GM12874 (cell line): Measurements from ENCODE around the gene TBCK.

Experiments
- TF ChIP-seq, protein P1 (sequence below): IDR thresholded peaks from 2 replicates; pipeline ENCODE4 v1.5.1; 2011; ENCODE audit warnings: low read depth, mild to moderate bottlenecking, control low read depth, low read length, moderate library complexity; ENCODE audit not compliant: insufficient read depth

Gene TBCK

GRCh38 chr4:106021737-106022410 lies 294.1 kb downstream of the TBCK start:
- TF ChIP-seq, protein P1, sequence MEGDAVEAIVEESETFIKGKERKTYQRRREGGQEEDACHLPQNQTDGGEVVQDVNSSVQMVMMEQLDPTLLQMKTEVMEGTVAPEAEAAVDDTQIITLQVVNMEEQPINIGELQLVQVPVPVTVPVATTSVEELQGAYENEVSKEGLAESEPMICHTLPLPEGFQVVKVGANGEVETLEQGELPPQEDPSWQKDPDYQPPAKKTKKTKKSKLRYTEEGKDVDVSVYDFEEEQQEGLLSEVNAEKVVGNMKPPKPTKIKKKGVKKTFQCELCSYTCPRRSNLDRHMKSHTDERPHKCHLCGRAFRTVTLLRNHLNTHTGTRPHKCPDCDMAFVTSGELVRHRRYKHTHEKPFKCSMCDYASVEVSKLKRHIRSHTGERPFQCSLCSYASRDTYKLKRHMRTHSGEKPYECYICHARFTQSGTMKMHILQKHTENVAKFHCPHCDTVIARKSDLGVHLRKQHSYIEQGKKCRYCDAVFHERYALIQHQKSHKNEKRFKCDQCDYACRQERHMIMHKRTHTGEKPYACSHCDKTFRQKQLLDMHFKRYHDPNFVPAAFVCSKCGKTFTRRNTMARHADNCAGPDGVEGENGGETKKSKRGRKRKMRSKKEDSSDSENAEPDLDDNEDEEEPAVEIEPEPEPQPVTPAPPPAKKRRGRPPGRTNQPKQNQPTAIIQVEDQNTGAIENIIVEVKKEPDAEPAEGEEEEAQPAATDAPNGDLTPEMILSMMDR, result no peak

DNA sequence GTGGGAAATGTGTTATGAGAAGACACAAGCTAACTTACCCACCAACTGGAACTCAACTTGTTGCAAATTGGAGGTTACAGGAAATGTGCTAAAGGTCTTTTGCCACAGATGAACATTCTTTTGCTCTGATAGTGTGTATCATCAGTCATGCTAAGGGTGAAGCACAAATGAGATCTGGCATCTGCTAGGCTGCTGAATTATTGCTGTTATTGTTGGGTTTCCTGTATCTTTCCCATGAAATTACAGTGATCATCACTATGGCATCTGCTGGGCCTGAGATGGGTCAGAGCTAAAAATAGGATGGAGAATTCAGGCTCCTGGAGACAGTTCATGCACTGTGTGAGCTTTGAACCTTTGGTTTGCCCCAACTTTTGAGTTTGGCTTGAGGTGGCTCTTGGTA lies 296.2 kb downstream of the TBCK start:
- TF ChIP-seq, protein P1, result no peak

- TF ChIP-seq, protein P1, result no peak
These were observed 298.0 kb downstream of the TBCK start for GRCh38 chr4:106017975-106018374.

DNA sequence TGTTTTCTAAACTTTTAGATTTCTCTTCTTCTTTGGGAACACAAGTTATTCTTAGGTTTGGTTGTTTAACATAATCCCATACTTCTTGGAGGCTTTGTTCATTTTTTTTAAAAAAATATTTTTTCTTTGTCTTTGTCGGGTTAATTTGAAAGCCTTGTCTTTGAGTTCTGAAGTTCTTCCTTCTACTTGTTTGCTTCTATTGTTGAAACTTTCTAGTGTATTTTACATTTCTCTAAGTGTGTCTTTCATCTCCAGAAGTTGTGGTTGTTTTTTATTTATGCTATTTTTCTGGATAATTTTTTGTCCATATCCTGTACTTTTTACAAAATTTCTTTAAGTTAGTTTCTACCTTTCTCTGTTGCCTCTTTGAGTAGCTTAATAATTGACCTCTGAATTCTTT lies 304.6 kb downstream of the TBCK start:
- TF ChIP-seq, protein P1, result no peak

GRCh38 chr4:106010761-106011160 lies 305.2 kb downstream of the TBCK start:
- TF ChIP-seq, protein P1, result no peak

DNA sequence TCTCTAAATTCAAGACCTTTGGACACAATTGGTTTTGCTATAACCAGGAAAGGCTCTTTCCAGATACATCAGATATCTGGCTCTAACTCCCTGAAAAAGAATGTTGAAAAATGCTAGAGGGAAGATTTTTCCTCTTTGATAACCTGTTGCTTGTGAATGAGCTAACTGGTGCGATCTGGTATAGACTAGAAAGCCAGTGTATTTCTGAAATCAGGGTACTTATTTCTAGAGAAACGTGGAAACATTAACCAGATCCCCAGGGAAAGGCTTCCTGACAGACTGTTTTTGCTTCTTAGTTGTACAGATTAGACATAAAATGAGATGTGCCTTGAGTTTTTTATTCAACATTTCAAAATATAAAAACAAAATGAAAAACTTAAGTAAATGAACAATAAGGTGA lies 313.0 kb downstream of the TBCK start:
- TF ChIP-seq, protein P1, result no peak

DNA sequence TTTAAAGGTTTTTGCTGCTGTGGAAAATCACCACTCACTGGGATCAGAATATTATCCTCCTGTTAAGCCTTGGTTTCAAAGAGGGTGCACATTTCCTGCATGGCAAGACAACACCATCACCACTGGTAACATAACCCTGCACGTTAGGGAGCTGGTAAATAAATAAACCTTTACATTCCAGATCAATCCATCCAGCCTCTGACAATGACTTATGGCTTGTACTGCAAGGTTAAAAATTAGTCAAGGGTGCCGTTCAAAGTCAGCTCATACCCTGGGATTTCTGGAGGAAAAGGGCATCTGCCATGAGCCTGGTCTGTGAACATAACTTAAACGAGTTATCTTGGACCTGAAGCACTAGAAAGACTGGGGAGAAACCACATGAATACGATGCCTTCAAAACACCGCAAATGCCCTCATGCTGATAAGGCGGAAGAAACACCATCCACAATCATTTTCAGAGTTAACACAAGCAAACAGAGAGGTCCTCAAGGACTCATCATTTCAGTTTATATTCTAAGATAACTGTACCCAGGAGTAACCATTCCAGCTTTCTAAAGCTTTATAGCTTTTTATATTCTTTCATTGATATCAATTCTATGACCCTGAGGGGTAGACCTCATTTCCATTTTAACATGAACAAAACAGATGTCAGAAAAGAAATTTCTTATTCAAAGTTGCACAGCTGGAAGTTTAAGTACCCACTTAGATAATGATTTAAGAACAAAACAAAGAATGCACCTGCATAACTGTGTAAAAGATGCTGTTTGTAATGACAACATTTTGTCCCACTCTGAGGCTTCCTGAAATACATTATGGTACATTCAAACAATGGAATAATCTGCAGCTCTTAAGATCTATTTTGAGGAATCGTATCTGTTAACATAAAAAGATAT lies 317.6 kb downstream of the TBCK start:
- TF ChIP-seq, protein P1, result no peak
